ENCODE data around the gene PTH1R.

DNA sequence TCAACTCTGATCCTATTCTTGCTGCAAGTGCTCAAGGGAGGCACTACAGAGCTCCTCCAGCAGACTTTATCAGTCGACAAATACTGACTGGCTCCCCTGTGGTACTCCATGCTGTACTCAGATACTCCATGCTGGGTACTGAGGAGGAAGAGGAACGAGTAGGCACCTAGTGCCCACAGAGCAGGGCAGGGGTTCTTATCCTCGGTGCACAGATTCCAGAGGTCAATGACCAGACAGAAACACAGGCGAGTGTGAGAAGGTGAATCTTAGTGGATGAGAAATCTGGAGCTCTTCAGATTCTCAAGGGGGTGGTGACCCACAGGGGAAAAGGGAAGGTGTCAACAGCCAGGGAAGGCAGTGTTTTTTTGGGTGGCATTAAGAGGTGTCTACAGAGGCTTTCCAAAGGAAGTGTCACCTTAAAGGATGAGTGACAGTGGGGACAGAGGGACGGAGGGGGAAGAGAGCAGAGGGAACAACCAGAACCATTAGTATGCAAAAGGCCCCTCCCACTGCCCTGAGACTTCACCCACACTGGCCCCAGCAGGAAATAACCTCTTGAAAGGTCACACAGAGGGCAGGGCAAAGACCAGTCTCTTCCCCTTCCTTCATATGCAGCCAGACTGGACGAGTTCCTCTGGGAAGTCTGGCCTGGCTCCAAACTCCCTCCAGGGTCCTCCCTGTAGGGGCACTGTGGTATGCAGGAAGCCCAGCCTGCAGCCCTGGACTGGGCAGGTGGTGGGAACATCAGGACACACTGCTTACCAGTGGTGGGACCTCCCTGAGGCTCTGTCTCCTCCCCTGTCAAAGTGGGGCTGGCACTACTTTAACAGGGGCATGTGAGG lies 71.5 kb downstream of the PTH1R start:
- TF ChIP-seq, protein P1, sequence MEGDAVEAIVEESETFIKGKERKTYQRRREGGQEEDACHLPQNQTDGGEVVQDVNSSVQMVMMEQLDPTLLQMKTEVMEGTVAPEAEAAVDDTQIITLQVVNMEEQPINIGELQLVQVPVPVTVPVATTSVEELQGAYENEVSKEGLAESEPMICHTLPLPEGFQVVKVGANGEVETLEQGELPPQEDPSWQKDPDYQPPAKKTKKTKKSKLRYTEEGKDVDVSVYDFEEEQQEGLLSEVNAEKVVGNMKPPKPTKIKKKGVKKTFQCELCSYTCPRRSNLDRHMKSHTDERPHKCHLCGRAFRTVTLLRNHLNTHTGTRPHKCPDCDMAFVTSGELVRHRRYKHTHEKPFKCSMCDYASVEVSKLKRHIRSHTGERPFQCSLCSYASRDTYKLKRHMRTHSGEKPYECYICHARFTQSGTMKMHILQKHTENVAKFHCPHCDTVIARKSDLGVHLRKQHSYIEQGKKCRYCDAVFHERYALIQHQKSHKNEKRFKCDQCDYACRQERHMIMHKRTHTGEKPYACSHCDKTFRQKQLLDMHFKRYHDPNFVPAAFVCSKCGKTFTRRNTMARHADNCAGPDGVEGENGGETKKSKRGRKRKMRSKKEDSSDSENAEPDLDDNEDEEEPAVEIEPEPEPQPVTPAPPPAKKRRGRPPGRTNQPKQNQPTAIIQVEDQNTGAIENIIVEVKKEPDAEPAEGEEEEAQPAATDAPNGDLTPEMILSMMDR (IDR thresholded peaks at IDR 0.05; ENCODE audit: borderline replicate concordance, extremely low read depth, low read length, poor library complexity, severe bottlenecking): no peak
- TF ChIP-seq EZH2 (IDR thresholded peaks at IDR 0.05; ENCODE audit: borderline replicate concordance, low read depth, low read length, severe bottlenecking): no peak
